Right cardiac atrium (tissue), 5 donors: ENCODE results near the gene BMPR1B. TPM values are rescaled to one million over a fixed set of nuclear protein-coding genes. Genes with fewer than 3 reads are reported as not detected.

ENCODE experiments used
- ATAC-seq, 2 donors: fragments of 200-7000 bp; cut with Tn5 transposase; one replicate each; pipeline versions ENCODE4 v1.8.0 to v1.9.1; 2020; ENCODE audit warnings: moderate library complexity in 2 of 2, mild to moderate bottlenecking in 1 of 2
- DNase-seq, 3 donors: peaks; one replicate each; pipeline ENCODE4 v3.0.0-alpha.2; 2020
- H3K27ac ChIP-seq: one replicate; pipeline ENCODE4 v1.5.1; 2013; ENCODE audit warnings: mild to moderate bottlenecking, low read length, control low read depth, moderate library complexity
- H3K27me3 ChIP-seq: one replicate; pipeline ENCODE4 v1.6.1; 2013; ENCODE audit not compliant: control insufficient read depth, insufficient read depth
- H3K4me1 ChIP-seq: one replicate; pipeline ENCODE4 v1.6.1; 2013; ENCODE audit warnings: low read length; ENCODE audit not compliant: control insufficient read depth, insufficient read depth
- H3K4me3 ChIP-seq: one replicate; pipeline ENCODE4 v1.5.1; 2013; ENCODE audit warnings: low read length, control low read depth
- H3K9me3 ChIP-seq: one replicate; pipeline ENCODE4 v1.6.1; 2013; ENCODE audit warnings: low read length; ENCODE audit not compliant: control insufficient read depth
- WGBS: extraction: QIAGEN DNeasy Blood & Tissue Kit; methylation state at CpG from one replicate; pipeline ENCODE4 v1.1.7; 2013; 5-methylcytosine and 5-hydroxymethylcytosine counted together
- intact Hi-C, 4 donors: fragments of 100-400 bp; cut with DNase I; formaldehyde crosslinking; loops; one replicate each; pipeline versions ENCODE4 v1.11.0 to v1.14.0; 2022 to 2023
- polyA plus RNA-seq: library from polyadenylated mRNA; stranded (reverse); fragments of 200-250 nt; gene quantifications from one replicate; pipeline ENCODE4 v1.2.3, GENCODE V29; 2013
- total RNA-seq, 4 donors: library from RNA; stranded (reverse); fragmentation: NEBNext Ultra II Directional; extraction: Animal tissue kit (Norgen Biotek cat#: 25700); gene quantifications; one replicate each; pipeline ENCODE4 v1.2.1, GENCODE V29; 2021
- donor health status: healthy with polysubstance abuse.
- donor health status: DM: no; HTN: yes; CAD: no.
- donor health status: DM: no; HTN: no; CAD: no.
- donor health status: DM: no; HTN: yes; CAD: no; lungs with severe emphysema.
- donor health status: DM: yes; HTN: yes; CAD: no.

Gene BMPR1B
- total and polyA plus RNA-seq, 5 donors: 0.20 to 1.5 (median 0.88) TPM

GRCh38 chr4:94803181-94803580 lies 45.4 kb downstream of the BMPR1B start:
- intact Hi-C loops: no loop called here
- H3K27me3 ChIP-seq: no peaks in the 10 kb centered on the region
- H3K9me3 ChIP-seq: no peaks in the 10 kb centered on the region
- H3K27ac ChIP-seq: no peak overlapping the region
- DNase-seq (no peak), ATAC-seq (no peak)
- no peak overlapping the region for H3K4me3 ChIP-seq
- WGBS: 92% methylated on average over 2 of the region's 2 CpGs
- no peaks in the 10 kb centered on the region for H3K4me1 ChIP-seq

GRCh38 chr4:94804650-94805049 lies 46.9 kb downstream of the BMPR1B start:
- Histone ChIP-seq H3K27ac (no peak overlapping the region), H3K4me1 (no peaks in the 10 kb centered on the region), H3K27me3 (no peaks in the 10 kb centered on the region), H3K4me3 (no peak overlapping the region), H3K9me3 (no peaks in the 10 kb centered on the region)
- no peak for DNase-seq
- intact Hi-C loops: no loop called here
- 55% methylated on average over 4 of the region's 4 CpGs for WGBS
- ATAC-seq: no peak

DNA sequence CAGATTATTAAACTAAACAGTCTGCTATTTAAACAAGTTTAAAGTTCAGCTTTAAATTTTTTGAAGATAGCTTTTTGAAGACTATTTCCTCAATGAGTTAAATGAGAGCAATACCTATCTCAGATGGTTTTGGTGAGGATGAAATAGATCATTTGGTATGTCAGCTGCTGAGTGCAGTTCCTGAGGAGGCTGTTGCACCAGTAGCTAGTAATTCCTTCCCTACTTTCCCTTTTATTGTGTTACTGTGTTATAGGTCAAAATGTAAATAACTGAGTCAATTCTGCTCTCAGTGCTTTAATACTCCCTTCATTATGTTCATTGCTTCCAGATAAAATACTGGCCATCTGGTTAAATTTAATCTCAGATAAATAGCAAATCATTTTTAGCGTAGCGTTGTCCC lies 48.6 kb downstream of the BMPR1B start:
- 95% methylated on average over 2 of the region's 2 CpGs for WGBS

DNA sequence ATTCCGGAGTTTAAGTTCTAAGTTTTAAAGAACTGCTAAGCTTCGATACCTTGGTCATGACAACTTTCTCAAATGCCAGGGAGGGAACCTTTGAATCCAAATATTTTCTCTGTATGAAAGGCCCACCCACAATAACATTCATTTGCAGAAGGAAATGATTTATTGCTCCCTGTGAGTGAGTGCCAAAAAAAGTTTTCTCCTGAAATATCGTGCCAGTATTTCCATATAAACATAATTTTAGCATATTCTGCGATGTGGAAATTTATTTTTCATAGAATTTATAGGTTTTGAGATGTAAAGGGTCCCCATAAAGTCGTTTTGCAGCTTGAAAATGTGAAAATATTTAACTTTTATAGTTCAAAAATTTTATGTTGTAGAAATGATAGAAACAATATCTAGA lies 53.9 kb downstream of the BMPR1B start:
- DNase-seq (no peak), ATAC-seq (no peak)
- no peak overlapping the region for H3K4me3 ChIP-seq
- H3K9me3 ChIP-seq: no peaks in the 10 kb centered on the region
- H3K27ac ChIP-seq: no peak overlapping the region
- intact Hi-C loops: no loop called here
- no peaks in the 10 kb centered on the region for H3K27me3 ChIP-seq
- no peaks in the 10 kb centered on the region for H3K4me1 ChIP-seq
- 68% methylated on average over 5 of the region's 5 CpGs for WGBS

More for the DNA sequence above, 48.6 kb downstream of the BMPR1B start:
- DNase-seq (no peak), ATAC-seq (no peak)
- H3K9me3 ChIP-seq: no peaks in the 10 kb centered on the region
- no peaks in the 10 kb centered on the region for H3K4me1 ChIP-seq
- intact Hi-C loops: no loop called here
- H3K4me3 ChIP-seq: no peak overlapping the region
- H3K27ac ChIP-seq: no peak overlapping the region
- no peaks in the 10 kb centered on the region for H3K27me3 ChIP-seq

DNA sequence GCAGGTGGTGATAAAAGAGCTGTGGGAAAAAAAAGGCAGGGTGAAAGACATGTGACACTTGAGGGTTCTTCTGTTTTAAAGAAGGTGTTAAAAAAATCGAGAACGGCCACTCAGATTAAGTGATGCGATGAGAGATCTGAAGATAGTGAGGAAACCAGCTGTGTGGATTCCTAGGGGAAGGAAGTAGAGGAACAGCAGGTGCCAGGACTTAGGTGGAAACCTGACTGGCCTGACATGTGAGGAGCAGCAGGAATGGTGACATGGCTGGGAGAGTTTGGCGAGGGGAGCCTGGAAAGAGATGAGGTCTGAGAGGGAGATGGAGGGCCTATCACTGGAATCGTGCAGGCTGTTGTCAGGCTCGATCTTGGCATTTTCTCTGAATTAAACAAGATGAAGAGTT lies 55.5 kb downstream of the BMPR1B start:
- H3K9me3 ChIP-seq: no peaks in the 10 kb centered on the region
- DNase-seq (no peak), ATAC-seq (no peak)
- H3K4me1 ChIP-seq: no peaks in the 10 kb centered on the region
- H3K27ac ChIP-seq: no peak overlapping the region
- intact Hi-C loops: no loop called here
- WGBS: 65% methylated on average over 6 of the region's 6 CpGs
- no peak overlapping the region for H3K4me3 ChIP-seq
- H3K27me3 ChIP-seq: no peaks in the 10 kb centered on the region

GRCh38 chr4:94814237-94814636 lies 56.5 kb downstream of the BMPR1B start:
- ATAC-seq (no peak), DNase-seq (no peak)
- Histone ChIP-seq H3K9me3 (no peaks in the 10 kb centered on the region), H3K27me3 (no peaks in the 10 kb centered on the region), H3K4me1 (no peaks in the 10 kb centered on the region), H3K4me3 (no peak overlapping the region), H3K27ac (no peak overlapping the region)
- intact Hi-C loops: no loop called here

GRCh38 chr4:94819371-94820168 lies 61.8 kb downstream of the BMPR1B start:
- WGBS: 29% methylated on average over 4 of the region's 4 CpGs
- Histone ChIP-seq H3K4me3 (no peak overlapping the region), H3K4me1 (no peaks in the 10 kb centered on the region), H3K27ac (no peak overlapping the region), H3K27me3 (no peaks in the 10 kb centered on the region), H3K9me3 (no peaks in the 10 kb centered on the region)
- intact Hi-C loops: no loop called here
- DNase-seq (no peak), ATAC-seq (peak; percentile 33 to 40)

DNA sequence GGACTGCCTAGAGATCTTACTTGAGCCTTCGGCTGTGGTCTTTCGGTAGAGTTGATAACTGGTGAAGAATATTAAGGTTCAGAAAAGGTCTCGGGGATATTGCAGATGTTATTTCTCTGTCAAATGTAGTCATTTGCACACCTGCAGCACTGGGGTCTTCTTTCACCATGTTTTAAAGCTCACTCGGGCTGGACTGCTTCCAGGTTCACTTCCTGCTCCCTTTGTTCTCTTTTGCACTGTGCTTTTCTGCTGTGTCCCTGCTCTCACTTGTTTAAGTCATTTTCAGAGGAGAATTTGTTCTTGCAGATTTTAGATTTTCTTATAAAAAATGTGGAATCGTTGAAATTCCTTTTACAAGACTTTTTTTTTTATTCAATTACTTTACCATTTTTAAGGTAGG lies 68.5 kb downstream of the BMPR1B start:
- ATAC-seq: no peak
- Histone ChIP-seq H3K4me3 (no peak overlapping the region), H3K27ac (no peak overlapping the region), H3K4me1 (no peaks in the 10 kb centered on the region), H3K9me3 (no peaks in the 10 kb centered on the region), H3K27me3 (no peaks in the 10 kb centered on the region)
- 58% methylated on average over 5 of the region's 5 CpGs for WGBS
- intact Hi-C loops: no loop called here
- DNase-seq: no peak

DNA sequence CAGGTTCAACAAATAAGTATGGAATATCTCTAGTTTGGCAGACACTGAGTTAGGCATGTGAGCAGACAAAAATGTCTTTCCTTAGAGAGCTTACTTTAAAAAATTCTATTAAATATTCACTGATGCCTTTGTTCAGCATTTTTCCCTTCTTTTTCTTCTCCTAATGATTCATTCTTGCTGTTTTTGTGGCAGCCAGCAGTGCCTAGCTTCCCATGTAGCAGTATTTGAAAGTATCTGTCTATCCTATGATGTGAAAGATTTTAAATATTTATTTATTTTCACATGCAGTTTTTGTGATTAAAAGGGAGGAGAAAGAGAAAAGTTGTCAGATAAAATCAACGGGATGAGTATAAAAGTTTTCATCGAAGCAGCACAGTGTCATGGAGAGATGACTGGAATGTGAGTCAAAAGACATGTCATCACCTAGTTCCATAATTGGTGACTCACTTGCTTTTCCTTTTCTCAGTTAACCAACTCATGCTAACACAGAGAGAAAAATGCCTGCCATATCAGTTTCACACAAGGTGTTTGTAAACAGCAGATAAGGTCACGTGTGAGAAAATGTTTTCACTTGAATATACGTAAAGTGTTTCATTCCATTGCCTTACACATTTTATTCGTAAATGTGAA lies 69.8 kb downstream of the BMPR1B start:
- no peaks in the 10 kb centered on the region for H3K9me3 ChIP-seq
- DNase-seq (no peak), ATAC-seq (peak in 1 of 2 donors; percentile 62)
- H3K4me1 ChIP-seq: no peaks in the 10 kb centered on the region
- H3K27ac ChIP-seq: no peak overlapping the region
- H3K27me3 ChIP-seq: no peaks in the 10 kb centered on the region
- WGBS: 44% methylated on average over 5 of the region's 5 CpGs
- H3K4me3 ChIP-seq: no peak overlapping the region
- intact Hi-C loops: no loop called here

DNA sequence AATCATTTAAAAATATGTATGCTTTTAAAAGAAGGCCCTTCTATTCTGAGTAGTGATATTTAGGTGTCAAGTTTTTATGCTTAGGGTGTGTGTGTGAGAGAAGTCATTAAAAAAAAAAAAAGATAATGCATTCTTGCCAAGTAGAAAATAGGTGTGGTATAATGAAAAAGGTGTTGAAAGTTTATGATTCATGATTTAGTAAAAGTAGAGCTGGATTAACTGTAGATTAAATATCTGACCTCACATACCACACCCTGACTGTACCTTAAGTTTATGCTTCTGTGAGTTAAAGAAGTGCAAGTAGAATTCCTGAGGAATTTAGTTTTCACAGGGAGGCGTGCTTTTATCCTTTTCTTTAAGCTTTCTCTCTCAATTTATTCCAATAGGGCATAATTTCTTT lies 71.1 kb downstream of the BMPR1B start:
- H3K9me3 ChIP-seq: no peaks in the 10 kb centered on the region
- H3K4me3 ChIP-seq: no peak overlapping the region
- no peaks in the 10 kb centered on the region for H3K27me3 ChIP-seq
- DNase-seq: no peak
- no peak overlapping the region for H3K27ac ChIP-seq
- H3K4me1 ChIP-seq: no peaks in the 10 kb centered on the region
- ATAC-seq: no peak
- intact Hi-C loops: no loop called here
- WGBS: 85% methylated on average over 1 of the region's 1 CpG

- DNase-seq: no peak
- H3K4me3 ChIP-seq: no peak overlapping the region
- 85% methylated on average over 2 of the region's 2 CpGs for WGBS
- no peaks in the 10 kb centered on the region for H3K27me3 ChIP-seq
- no peaks in the 10 kb centered on the region for H3K9me3 ChIP-seq
- no peak for ATAC-seq
- no peak overlapping the region for H3K27ac ChIP-seq
- intact Hi-C loops: no loop called here
- no peaks in the 10 kb centered on the region for H3K4me1 ChIP-seq
These were observed 73.9 kb downstream of the BMPR1B start for GRCh38 chr4:94831607-94832006.
